ENCODE results near the gene GTF2IRD2.
"Not testable (repeated sequence)": the region's sequence is repeated elsewhere in the genome, so short reads cannot be mapped to it uniquely, and the experiment has no call there.

Gene GTF2IRD2

GRCh38 chr7:74783595-74783994, 67.8 kb downstream of the GTF2IRD2 start:
- DNase-seq, result not testable (repeated sequence)

- not testable (repeated sequence) for DNase-seq
Observed at GRCh38 chr7:74781746-74782145, 69.7 kb downstream of the GTF2IRD2 start.

DNA sequence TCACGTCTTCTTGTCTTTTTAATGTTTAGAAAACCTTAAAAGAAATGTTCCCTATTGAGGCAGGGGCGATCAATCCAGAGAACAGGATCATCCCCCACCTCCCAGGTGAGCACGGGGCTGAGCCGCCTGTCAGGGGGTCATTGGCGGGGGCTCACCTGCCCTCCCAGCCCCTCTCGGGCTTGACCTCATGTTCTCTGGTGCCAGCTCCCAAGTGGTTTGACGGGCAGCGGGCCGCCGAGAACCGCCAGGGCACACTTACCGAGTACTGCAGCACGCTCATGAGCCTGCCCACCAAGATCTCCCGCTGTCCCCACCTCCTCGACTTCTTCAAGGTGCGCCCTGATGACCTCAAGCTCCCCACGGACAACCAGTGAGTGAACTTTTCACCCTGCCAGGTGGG, 72.4 kb downstream of the GTF2IRD2 start:
- not testable (repeated sequence) for DNase-seq

- DNase-seq, result not testable (repeated sequence)
Observed at GRCh38 chr7:74775111-74775510, 76.3 kb downstream of the GTF2IRD2 start.

DNA sequence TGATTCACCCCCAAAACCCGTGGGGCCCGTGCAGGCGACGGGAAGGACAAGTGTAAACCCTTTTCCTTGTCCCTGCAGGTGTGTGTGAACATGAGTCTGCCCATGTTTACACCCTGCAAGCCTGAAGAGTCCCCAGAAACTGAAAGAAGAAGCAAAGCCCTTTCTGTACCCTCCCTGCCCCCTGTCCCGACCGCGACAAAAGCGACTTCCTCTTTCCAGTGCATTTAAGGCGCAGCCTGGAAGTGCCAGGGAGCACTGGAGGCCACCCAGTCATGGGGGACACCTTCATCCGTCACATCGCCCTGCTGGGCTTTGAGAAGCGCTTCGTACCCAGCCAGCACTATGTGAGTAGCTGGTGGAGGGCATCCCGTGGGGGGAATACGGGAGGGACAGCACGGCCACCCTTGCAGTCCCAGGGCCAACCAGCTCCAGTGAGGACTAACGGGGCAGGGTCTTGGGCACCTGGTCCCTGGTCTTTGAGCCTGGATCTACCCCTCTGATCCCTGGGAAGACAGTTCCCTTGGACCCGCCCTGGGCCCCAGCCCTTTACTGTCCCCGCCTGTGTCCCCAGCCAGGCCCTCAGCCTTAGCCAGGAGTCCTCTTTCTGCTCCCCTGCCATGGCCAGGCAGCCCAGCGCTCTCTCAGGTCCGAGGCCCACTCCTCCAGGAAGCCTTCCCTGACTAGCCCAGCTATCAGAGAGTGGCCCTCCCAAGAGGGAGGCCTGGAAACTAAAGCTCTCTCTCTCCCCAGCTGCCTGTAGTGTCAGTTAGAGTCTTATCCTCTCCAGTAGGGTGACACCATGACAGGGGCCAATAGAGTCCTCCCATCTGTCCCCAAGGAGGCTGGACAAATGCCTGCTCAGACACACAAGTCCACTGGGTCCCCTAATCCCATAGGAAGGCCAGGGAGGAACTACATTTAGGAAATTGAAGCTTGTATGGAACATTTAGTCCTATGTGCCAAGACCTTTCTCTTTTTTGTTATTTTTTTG, 77.3 kb downstream of the GTF2IRD2 start, which contains the start of gene NCF1:
TSS of gene NCF1 (plus strand) at position 252 of the 991 bp plus-strand sequence. CDS start at position 273, 21 bp downstream.
- DNase-seq, result not testable (repeated sequence)

DNA sequence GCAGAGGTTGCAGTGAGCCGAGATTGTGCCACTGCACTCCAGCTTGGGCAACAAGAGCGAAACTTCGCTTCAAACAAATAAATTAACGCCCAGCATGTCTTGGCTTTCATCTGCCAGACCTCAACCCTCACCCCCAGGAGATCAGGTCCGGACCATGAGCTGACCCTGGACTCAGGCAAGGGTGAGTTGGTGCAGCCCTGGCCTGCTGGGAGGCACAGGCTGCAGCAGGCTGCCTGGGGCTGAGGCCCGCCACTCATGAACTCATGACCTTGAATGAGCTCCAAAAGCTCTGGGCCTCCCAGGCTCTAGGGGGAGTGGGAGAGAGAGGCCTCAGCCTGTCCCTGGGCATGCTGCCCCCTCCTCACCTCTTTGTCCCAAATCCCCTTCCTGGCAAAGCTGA, 79.3 kb downstream of the GTF2IRD2 start:
- not testable (repeated sequence) for DNase-seq

- DNase-seq, result not testable (repeated sequence)
Observed at GRCh38 chr7:74770062-74770461, 81.3 kb downstream of the GTF2IRD2 start.

DNA sequence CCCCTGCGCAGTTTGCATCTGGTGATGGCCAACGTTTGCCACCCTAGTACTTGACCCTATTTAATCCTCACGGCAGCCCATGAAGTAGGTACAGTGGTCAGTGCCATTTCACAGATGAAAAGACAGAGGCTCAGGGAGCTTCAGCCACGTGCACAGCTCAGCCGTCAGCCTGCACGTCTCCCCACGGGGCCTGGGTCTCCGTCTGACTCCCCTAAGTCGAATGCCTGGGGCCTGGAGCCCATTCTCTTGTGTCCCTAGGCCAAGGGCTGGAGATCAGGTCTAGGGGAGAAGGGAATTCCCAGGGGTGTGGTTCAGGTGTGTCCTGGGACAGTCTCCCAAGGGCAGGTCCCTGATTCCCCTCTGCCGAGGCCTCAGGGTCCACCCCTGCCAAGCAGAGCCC, 84.4 kb downstream of the GTF2IRD2 start:
- DNase-seq, result not testable (repeated sequence)

DNA sequence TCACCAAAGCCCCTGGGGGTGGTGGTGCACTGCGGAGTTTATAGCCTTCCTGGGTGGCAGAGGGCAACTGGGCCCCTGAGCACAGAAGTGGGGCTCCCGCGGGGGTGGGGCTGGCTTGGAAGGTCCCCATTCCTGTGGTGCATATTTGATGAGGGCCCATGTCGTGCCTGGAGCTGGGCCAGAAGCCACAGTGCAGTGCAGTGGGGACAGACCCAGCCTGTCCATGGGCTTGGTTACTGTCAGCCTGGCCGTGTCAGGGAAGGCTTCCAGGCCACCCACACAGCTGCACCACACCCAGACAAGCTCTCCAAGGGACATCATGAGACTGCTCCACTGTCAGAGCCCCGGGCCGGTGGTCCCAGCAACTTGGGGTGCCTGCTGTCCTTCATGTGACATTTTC, 84.9 kb downstream of the GTF2IRD2 start:
- not testable (repeated sequence) for DNase-seq

DNA sequence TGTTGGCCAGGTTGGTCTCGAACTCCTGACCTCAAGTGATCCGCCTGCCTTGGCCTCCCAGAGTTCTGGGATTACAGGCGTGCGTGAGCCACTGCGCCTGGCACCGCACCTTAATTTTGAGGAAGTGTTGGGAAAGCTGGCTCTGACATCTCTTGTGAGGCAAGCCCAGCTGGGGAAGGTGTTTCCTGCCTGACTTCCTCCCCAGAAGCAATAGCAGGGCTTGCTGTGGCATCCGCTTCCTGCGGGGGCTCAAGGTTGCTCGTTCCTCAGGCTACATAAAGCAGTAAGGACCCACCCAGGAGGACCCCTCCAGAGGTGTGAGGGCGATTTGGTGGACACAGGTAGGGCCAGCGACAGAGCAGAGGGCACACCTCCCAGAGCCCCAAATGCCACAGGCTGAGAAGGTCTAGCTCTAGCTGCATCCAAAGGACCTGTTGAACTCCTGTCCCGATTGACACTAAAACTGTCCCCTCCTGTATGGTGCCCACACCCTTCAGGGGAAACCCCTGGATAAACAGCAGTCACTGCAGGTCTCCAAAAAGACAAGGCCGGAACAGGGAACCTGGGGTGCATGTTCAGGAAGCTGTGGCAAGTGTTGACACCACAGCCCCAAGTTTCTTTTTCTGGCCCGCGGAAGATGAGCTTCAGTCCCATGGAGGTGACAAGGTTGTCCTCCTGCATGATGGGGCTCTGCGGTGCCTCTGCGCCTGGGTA, 86.0 kb downstream of the GTF2IRD2 start:
- DNase-seq, result not testable (repeated sequence)

- not testable (repeated sequence) for DNase-seq
Observed at GRCh38 chr7:74758982-74759381, 92.4 kb downstream of the GTF2IRD2 start.

GRCh38 chr7:74758268-74758667, 93.1 kb downstream of the GTF2IRD2 start:
- DNase-seq, result not testable (repeated sequence)

- not testable (repeated sequence) for DNase-seq
Observed at GRCh38 chr7:74756673-74757072, 94.7 kb downstream of the GTF2IRD2 start.

DNA sequence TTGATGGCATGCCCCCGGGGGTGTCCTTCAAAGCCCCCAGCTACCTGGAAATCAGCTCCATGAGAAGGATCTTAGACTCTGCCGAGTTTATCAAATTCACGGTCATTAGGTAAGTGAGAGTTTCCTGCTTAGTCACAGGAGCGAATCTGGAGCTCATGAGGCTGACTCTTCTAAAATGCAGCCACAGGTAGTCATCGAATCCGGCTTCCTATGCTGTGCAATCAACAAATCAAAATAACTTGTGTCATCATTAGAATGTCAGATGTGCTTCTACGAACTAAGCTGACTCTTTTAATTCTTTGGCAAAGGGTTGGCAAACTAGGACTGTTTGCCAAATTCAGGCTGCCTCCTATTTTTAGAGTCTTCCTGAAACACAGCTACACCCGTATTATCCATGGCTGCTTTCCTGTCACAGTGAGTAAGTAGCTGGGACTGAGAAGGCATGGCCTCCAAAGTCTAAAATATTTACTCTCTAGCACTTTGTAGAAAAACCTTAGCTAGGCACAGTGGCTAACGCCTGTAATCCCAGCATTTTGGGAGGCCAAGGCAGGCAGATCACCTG, 97.4 kb downstream of the GTF2IRD2 start:
- DNase-seq, result not testable (repeated sequence)
